Fibroblast of lung (primary cell): ENCODE measurements around the gene HMGCS1.

ENCODE experiments used
- CTCF ChIP-seq, 2 donors: IDR thresholded peaks in 1 of 2; conservative IDR thresholded peaks in 1 of 2; 1 replicate in 1 of 2; 2 replicates in 1 of 2; pipeline ENCODE4 v1.5.1; 2011 to 2012; ENCODE audit warnings: low read length in 2 of 2, control low read depth in 1 of 2, inconsistent platforms in 1 of 2, low read depth in 1 of 2, mild to moderate bottlenecking in 1 of 2
- EZH2 ChIP-seq: IDR thresholded peaks from 2 replicates; pipeline ENCODE4 v1.5.1; 2012; ENCODE audit warnings: low read length, control low read depth, mild to moderate bottlenecking; ENCODE audit errors: missing control alignments

GRCh38 chr5:43335681-43336080 is 22.5 kb upstream of the HMGCS1 start:
- TF ChIP-seq EZH2, result no peak
- TF ChIP-seq CTCF (conservative IDR thresholded peaks at IDR 0.05 in 1 of 2, IDR thresholded peaks at IDR 0.05 in 1 of 2; ENCODE audit: low read depth in 1 of 2, low read length in 2 of 2), result no peak
